HEK293 (cell line): ENCODE results near the gene SH3RF3.

Experiments
- BCL11A ChIP-seq: fragments of 450-650 bp; formaldehyde crosslinking; IDR thresholded peaks from 2 replicates; pipeline ENCODE4 v1.5.1; 2016; ENCODE audit warnings: low read depth, missing biosample characterization, missing genetic modification characterization
- CTCF ChIP-seq: fragments of 450-650 bp; formaldehyde crosslinking; IDR thresholded peaks from 2 replicates; pipeline ENCODE4 v1.5.1; 2016; ENCODE audit warnings: missing biosample characterization, missing genetic modification characterization
- KLF17 ChIP-seq: fragments of 450-650 bp; formaldehyde crosslinking; IDR thresholded peaks from 2 replicates; pipeline ENCODE4 v1.5.1; 2016; ENCODE audit warnings: missing biosample characterization, missing genetic modification characterization
- MZF1 ChIP-seq: fragments of 450-650 bp; formaldehyde crosslinking; IDR thresholded peaks from 2 replicates; pipeline ENCODE4 v1.5.1; 2017; ENCODE audit warnings: missing biosample characterization, missing genetic modification characterization, borderline replicate concordance
- SETDB1 ChIP-seq: IDR thresholded peaks from one replicate; pipeline ENCODE4 v1.6.1; 2017; ENCODE audit warnings: mild to moderate bottlenecking, low read length, moderate library complexity, mixed read lengths; ENCODE audit not compliant: insufficient read length
- ZBTB21 ChIP-seq: fragments of 450-650 bp; formaldehyde crosslinking; IDR thresholded peaks from 2 replicates; pipeline ENCODE4 v1.5.1; 2017; ENCODE audit warnings: missing biosample characterization, missing genetic modification characterization
- ZNF138 ChIP-seq: fragments of 450-650 bp; formaldehyde crosslinking; IDR thresholded peaks from 2 replicates; pipeline ENCODE4 v1.5.1; 2016; ENCODE audit warnings: missing biosample characterization, missing genetic modification characterization, borderline replicate concordance
- ZNF175 ChIP-seq: fragments of 450-650 bp; formaldehyde crosslinking; IDR thresholded peaks from 2 replicates; pipeline ENCODE4 v1.5.1; 2016; ENCODE audit warnings: missing biosample characterization, missing genetic modification characterization
- ZNF221 ChIP-seq: fragments of 450-650 bp; formaldehyde crosslinking; IDR thresholded peaks from 2 replicates; pipeline ENCODE4 v1.5.1; 2017; ENCODE audit warnings: missing biosample characterization, missing genetic modification characterization, borderline replicate concordance
- ZNF280C ChIP-seq: fragments of 450-650 bp; formaldehyde crosslinking; IDR thresholded peaks from 2 replicates; pipeline ENCODE4 v1.5.1; 2016; ENCODE audit warnings: missing biosample characterization, missing genetic modification characterization
- ZNF558 ChIP-seq: fragments of 450-650 bp; formaldehyde crosslinking; IDR thresholded peaks from 2 replicates; pipeline ENCODE4 v1.5.1; 2016; ENCODE audit warnings: missing biosample characterization, missing genetic modification characterization
- ZNF704 ChIP-seq: fragments of 450-650 bp; formaldehyde crosslinking; IDR thresholded peaks from 2 replicates; pipeline ENCODE4 v1.5.1; 2016; ENCODE audit warnings: missing biosample characterization, missing genetic modification characterization
- ZNF830 ChIP-seq: fragments of 450-650 bp; IDR thresholded peaks from 2 replicates; pipeline ENCODE4 v1.5.0; 2018; ENCODE audit warnings: missing biosample characterization, missing genetic modification characterization, low read depth, mild to moderate bottlenecking, moderate library complexity
- TF ChIP-seq, protein P1 (sequence below): fragments of 450-650 bp; formaldehyde crosslinking; IDR thresholded peaks from 2 replicates; pipeline ENCODE4 v1.5.1; 2016; ENCODE audit warnings: missing biosample characterization, missing genetic modification characterization

DNA sequence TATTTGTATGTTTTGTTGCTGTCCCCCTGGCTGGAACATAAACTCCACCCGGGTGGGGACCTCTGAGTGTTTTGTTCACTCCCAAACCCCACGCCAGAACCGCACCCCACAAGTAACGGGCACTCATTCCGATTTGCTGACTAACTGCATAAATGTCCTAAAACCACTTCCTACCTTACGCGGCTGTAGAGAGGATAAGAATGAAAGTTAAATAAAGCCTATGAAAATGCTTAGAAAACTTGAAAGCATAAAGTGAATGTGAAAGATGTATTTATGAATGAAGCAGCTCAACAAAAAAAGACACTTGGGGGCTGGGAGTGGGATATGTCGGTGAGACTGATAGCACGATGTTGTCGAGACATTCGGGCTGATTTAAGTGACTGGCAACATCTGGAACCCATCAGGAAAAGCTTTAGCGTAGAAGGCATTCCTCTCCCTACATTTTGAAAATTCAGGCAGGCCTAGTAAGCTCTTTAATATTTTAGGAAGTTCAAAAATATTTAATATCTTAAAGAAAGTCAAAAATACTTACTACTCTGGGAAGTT lies 206.7 kb downstream of the SH3RF3 start:
- no peak for TF ChIP-seq CTCF (tag by site-specific recombination)
- no peak for TF ChIP-seq SETDB1
- no peak for TF ChIP-seq BCL11A (tag by site-specific recombination)
- no peak for TF ChIP-seq ZNF558 (tag by site-specific recombination)
- no peak for TF ChIP-seq ZNF175 (tag by site-specific recombination)
- TF ChIP-seq, protein P1, sequence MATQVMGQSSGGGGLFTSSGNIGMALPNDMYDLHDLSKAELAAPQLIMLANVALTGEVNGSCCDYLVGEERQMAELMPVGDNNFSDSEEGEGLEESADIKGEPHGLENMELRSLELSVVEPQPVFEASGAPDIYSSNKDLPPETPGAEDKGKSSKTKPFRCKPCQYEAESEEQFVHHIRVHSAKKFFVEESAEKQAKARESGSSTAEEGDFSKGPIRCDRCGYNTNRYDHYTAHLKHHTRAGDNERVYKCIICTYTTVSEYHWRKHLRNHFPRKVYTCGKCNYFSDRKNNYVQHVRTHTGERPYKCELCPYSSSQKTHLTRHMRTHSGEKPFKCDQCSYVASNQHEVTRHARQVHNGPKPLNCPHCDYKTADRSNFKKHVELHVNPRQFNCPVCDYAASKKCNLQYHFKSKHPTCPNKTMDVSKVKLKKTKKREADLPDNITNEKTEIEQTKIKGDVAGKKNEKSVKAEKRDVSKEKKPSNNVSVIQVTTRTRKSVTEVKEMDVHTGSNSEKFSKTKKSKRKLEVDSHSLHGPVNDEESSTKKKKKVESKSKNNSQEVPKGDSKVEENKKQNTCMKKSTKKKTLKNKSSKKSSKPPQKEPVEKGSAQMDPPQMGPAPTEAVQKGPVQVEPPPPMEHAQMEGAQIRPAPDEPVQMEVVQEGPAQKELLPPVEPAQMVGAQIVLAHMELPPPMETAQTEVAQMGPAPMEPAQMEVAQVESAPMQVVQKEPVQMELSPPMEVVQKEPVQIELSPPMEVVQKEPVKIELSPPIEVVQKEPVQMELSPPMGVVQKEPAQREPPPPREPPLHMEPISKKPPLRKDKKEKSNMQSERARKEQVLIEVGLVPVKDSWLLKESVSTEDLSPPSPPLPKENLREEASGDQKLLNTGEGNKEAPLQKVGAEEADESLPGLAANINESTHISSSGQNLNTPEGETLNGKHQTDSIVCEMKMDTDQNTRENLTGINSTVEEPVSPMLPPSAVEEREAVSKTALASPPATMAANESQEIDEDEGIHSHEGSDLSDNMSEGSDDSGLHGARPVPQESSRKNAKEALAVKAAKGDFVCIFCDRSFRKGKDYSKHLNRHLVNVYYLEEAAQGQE (tag by site-specific recombination), result no peak
- no peak for TF ChIP-seq ZNF138 (tag by site-specific recombination)
- no peak for TF ChIP-seq MZF1 (tag by site-specific recombination)
- TF ChIP-seq KLF17, result no peak
- no peak for TF ChIP-seq ZNF704 (tag by site-specific recombination)
- no peak for TF ChIP-seq ZNF280C (tag by site-specific recombination)
- no peak for TF ChIP-seq ZBTB21 (tag by site-specific recombination)
- no peak for TF ChIP-seq ZNF830 (tag by site-specific recombination)
- TF ChIP-seq ZNF221 (tag by site-specific recombination), result no peak
